MM.1S (cell line): ENCODE results near the gene BTBD17.

ENCODE experiments used
- EZH2 ChIP-seq: fragments of 300-600 bp; sonication (generic); optimal IDR thresholded peaks from 2 replicates; pipeline ENCODE3; 2017; ENCODE audit warnings: low read depth, mild to moderate bottlenecking, antibody characterized with exemption, low read length, mixed read lengths
- EZH2phosphoT487 ChIP-seq: fragments of 300-600 bp; sonication (generic); IDR thresholded peaks from 2 replicates; pipeline ENCODE4 v1.6.1; 2018; ENCODE audit warnings: antibody characterized with exemption, low read length
- TF ChIP-seq, protein P1 (sequence below): fragments of 300-600 bp; sonication (generic); IDR thresholded peaks from 2 replicates; pipeline ENCODE4 v1.5.1; 2016; ENCODE audit warnings: antibody characterized with exemption, low read length, mixed read lengths

DNA sequence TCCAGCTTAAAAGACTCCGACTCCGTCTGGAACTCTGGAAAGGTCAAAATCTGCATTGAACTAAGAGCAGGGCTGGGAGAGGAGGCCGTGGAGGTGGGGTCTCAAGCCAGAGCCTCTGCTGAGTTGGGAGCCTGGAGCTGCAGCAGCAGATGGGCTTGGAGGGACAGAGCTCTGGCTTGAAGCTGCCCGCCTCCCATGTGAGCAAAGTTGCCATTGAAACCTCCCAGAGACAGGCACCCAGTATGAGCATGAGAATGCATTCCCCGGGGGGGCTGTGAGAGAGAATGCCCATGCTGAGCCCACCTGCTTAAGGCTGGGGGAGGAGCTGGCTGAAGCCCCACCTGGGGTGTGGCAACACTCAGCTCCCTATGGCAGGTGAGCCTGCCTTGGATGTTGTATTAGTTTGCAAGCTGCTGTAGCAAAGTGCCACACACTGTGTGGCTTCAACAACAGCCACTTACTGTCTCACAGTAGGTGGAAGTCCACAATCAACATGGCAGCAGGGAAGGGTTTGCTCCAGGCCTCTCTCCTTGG, 26.1 kb downstream of the BTBD17 start:
- TF ChIP-seq, protein P1, sequence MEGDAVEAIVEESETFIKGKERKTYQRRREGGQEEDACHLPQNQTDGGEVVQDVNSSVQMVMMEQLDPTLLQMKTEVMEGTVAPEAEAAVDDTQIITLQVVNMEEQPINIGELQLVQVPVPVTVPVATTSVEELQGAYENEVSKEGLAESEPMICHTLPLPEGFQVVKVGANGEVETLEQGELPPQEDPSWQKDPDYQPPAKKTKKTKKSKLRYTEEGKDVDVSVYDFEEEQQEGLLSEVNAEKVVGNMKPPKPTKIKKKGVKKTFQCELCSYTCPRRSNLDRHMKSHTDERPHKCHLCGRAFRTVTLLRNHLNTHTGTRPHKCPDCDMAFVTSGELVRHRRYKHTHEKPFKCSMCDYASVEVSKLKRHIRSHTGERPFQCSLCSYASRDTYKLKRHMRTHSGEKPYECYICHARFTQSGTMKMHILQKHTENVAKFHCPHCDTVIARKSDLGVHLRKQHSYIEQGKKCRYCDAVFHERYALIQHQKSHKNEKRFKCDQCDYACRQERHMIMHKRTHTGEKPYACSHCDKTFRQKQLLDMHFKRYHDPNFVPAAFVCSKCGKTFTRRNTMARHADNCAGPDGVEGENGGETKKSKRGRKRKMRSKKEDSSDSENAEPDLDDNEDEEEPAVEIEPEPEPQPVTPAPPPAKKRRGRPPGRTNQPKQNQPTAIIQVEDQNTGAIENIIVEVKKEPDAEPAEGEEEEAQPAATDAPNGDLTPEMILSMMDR, result no peak
- TF ChIP-seq EZH2phosphoT487, result no peak
- TF ChIP-seq EZH2, result no peak
